Lung (tissue), 12 donors: Measurements from ENCODE around the gene UAP1. TPM values are rescaled to one million over a fixed set of nuclear protein-coding genes. Genes with fewer than 3 reads are reported as not detected.

Experiments used
- ATAC-seq: fragments of 200-7000 bp; cut with Tn5 transposase; one replicate; pipeline ENCODE4 v1.9.1; 2020; ENCODE audit warnings: moderate number of reproducible peaks; ENCODE audit not compliant: insufficient read depth, low FRiP score
- DNase-seq, 3 donors: peaks; one replicate each; pipeline ENCODE4 v3.0.0-alpha.2; 2013 to 2017
- H3K27ac ChIP-seq, 2 donors: one replicate each; pipeline ENCODE4 v1.5.1; 2013; ENCODE audit warnings: mild to moderate bottlenecking in 2 of 2, moderate library complexity in 2 of 2, control low read depth in 1 of 2, inconsistent platforms in 1 of 2, low read depth in 1 of 2, low read length in 1 of 2
- H3K27me3 ChIP-seq, 3 donors: one replicate each; pipeline ENCODE4 v1.5.1; 2013; ENCODE audit warnings: low read length in 2 of 3; ENCODE audit not compliant: control insufficient read depth in 3 of 3, insufficient read depth in 3 of 3
- H3K36me3 ChIP-seq, 4 donors: one replicate each; pipeline ENCODE4 v1.5.1; 2013; ENCODE audit warnings: low read length in 4 of 4, mild to moderate bottlenecking in 1 of 4, moderate library complexity in 1 of 4; ENCODE audit not compliant: control insufficient read depth in 4 of 4, insufficient read depth in 4 of 4
- H3K4me1 ChIP-seq, 5 donors: one replicate each; pipeline ENCODE4 v1.5.1; 2013; ENCODE audit warnings: low read length in 5 of 5, mild to moderate bottlenecking in 2 of 5, moderate library complexity in 1 of 5; ENCODE audit not compliant: control insufficient read depth in 5 of 5, insufficient read depth in 5 of 5
- H3K4me3 ChIP-seq: one replicate; pipeline ENCODE4 v1.5.1; 2013; ENCODE audit warnings: mild to moderate bottlenecking, control low read depth, moderate library complexity
- H3K9ac ChIP-seq, 2 donors: one replicate each; pipeline ENCODE4 v1.5.1; 2013; ENCODE audit warnings: low read length in 2 of 2, control low read depth in 1 of 2; ENCODE audit not compliant: insufficient read depth in 1 of 2
- H3K9me3 ChIP-seq, 4 donors: one replicate each; pipeline ENCODE4 v1.5.1; 2013; ENCODE audit warnings: low read length in 3 of 4, mild to moderate bottlenecking in 1 of 4, moderate library complexity in 1 of 4; ENCODE audit not compliant: control insufficient read depth in 4 of 4, insufficient read depth in 3 of 4
- CTCF ChIP-seq: IDR thresholded peaks from 2 replicates; pipeline ENCODE4 v1.5.1; 2012; ENCODE audit warnings: mild to moderate bottlenecking; ENCODE audit errors: control extremely low read depth, extremely low read depth
- WGBS, 2 donors: extraction: QIAGEN DNeasy Blood & Tissue Kit; methylation state at CpG; one replicate each; pipeline ENCODE4 v1.1.7; 2013; 5-methylcytosine and 5-hydroxymethylcytosine counted together
- polyA plus RNA-seq, 2 donors: library from polyadenylated mRNA; stranded (reverse); fragments of 200-250 nt; gene quantifications; one replicate each; pipeline ENCODE4 v1.2.1, GENCODE V29; 2013
- total RNA-seq, 2 donors: library from RNA; depleted of rRNA in 1 of 2; stranded (reverse); fragments of >200 nt in 1 of 2; gene quantifications; one replicate each; pipeline ENCODE4 v1.2.1, GENCODE V29; 2014 to 2021
- donor health status: control.
- donor health status: control.
- donor health status: Bipolar disorder and iron deficiency.
- donor health status: healthy.
- donor health status: DM: yes; HTN: yes; CAD: no.

Gene UAP1
- total and polyA plus RNA-seq, 4 donors = 34.7 to 43.4 (median 39.2) TPM

GRCh38 chr1:162619076-162619475 lies 57.6 kb downstream of the UAP1 start:
- Histone ChIP-seq H3K36me3 (no peaks in the 10 kb centered on the region), H3K27me3 (no peaks in the 10 kb centered on the region), H3K4me1 (peaks cover 0 to 4% (median 0%) of the 10 kb centered on the region in 5 donors), H3K4me3 (no peak overlapping the region), H3K9me3 (peaks cover 0 to 10% (median 4%) of the 10 kb centered on the region in 4 donors), H3K27ac (no peak overlapping the region), H3K9ac (no peak overlapping the region)
- no peak for ATAC-seq
- no peak for DNase-seq
- TF ChIP-seq CTCF = no peak
- WGBS, 2 donors = 92 to 97% methylated on average over 3 of the region's 3 CpGs

- H3K4me3 ChIP-seq = no peak overlapping the region
- no peak for TF ChIP-seq CTCF
- H3K9me3 ChIP-seq = peaks cover 0 to 10% (median 4%) of the 10 kb centered on the region in 4 donors
- DNase-seq (no peak), ATAC-seq (no peak)
- H3K27me3 ChIP-seq = no peaks in the 10 kb centered on the region
- H3K4me1 ChIP-seq = peaks cover 0 to 15% (median 2%) of the 10 kb centered on the region in 5 donors
- H3K27ac ChIP-seq = no peak overlapping the region
- no peaks in the 10 kb centered on the region for H3K36me3 ChIP-seq
- no peak overlapping the region for H3K9ac ChIP-seq
Observed at GRCh38 chr1:162621256-162621655, 59.7 kb downstream of the UAP1 start.

GRCh38 chr1:162625679-162626078 lies 64.2 kb downstream of the UAP1 start:
- H3K27me3 ChIP-seq = no peaks in the 10 kb centered on the region
- 81 to 84% methylated on average over 2 of the region's 2 CpGs for WGBS, 2 donors
- H3K36me3 ChIP-seq = no peaks in the 10 kb centered on the region
- no peak overlapping the region for H3K4me3 ChIP-seq
- DNase-seq (peak in 1 of 3 donors; percentile 32), ATAC-seq (no peak)
- H3K27ac ChIP-seq = no peak overlapping the region
- TF ChIP-seq CTCF = no peak
- H3K4me1 ChIP-seq = peaks cover 0 to 38% (median 5%) of the 10 kb centered on the region in 5 donors
- no peaks in the 10 kb centered on the region for H3K9me3 ChIP-seq
- no peak overlapping the region for H3K9ac ChIP-seq

GRCh38 chr1:162626094-162626493 lies 64.6 kb downstream of the UAP1 start:
- DNase-seq (peak in 2 of 3 donors; percentile 72 to 88), ATAC-seq (no peak)
- Histone ChIP-seq H3K4me3 (no peak overlapping the region), H3K27ac (no peak overlapping the region), H3K36me3 (no peaks in the 10 kb centered on the region), H3K4me1 (peaks cover 0 to 40% (median 5%) of the 10 kb centered on the region in 5 donors), H3K9me3 (no peaks in the 10 kb centered on the region), H3K27me3 (no peaks in the 10 kb centered on the region), H3K9ac (peak overlapping the region in 1 of 2 donors; percentile 7)
- WGBS, 2 donors = 63 to 75% methylated on average over 2 of the region's 2 CpGs
- TF ChIP-seq CTCF = no peak
